Posterior cingulate gyrus (tissue), 11 donors: Measurements from ENCODE around the gene VGF.

Source experiments
- DNase-seq, 10 donors: peaks; one replicate each; pipeline versions ENCODE4 v3.0.0 to v3.0.0-alpha.2; 2020 to 2021; ENCODE audit warnings: mixed read lengths in 3 of 10
- intact Hi-C: fragments of 100-400 bp; cut with DNase I; formaldehyde crosslinking; loops from one replicate; pipeline ENCODE4 v1.15.1; 2023

VGF gene

GRCh38 chr7:101186844-101187428, 21.6 kb upstream of the VGF start:
- intact Hi-C loops = no loop called here

DNA sequence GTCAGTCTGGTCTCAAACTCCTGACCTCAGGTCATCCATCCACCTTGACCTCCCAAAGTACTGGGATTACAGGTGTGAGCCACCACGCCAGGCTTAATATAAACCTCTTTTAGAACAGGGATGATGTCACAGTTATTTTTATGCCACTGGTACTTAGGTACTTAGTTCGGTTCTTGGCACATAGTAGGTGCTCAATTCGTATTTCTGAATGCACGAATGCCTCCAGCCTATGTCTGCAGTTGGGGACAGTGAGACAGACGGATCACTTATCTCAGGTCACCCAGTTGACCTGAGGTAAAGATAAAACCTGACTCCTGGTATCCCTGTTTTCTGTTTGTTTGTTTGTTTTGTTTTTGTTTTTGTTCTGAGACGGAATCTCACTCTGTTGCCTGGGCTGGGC, 20.8 kb upstream of the VGF start:
- DNase-seq = no peak
- intact Hi-C loops = no loop called here

More at GRCh38 chr7:101186844-101187428, 21.6 kb upstream of the VGF start:
- DNase-seq = no peak

- intact Hi-C loops = no loop called here
- no peak for DNase-seq
These were observed 20.0 kb upstream of the VGF start for GRCh38 chr7:101185258-101185839.

GRCh38 chr7:101180130-101180755, 14.9 kb upstream of the VGF start, which contains the start of gene NAT16:
NAT16 (minus strand) TSS chr7:101180293; CDS start chr7:101174807, 5,486 bp downstream.
- intact Hi-C loops = no loop called here

GRCh38 chr7:101179713-101180112, 14.3 kb upstream of the VGF start:
- DNase-seq = no peak
- intact Hi-C loops = no loop called here

More at GRCh38 chr7:101180130-101180755, 14.9 kb upstream of the VGF start, which contains the start of gene NAT16:
- DNase-seq = no peak

DNA sequence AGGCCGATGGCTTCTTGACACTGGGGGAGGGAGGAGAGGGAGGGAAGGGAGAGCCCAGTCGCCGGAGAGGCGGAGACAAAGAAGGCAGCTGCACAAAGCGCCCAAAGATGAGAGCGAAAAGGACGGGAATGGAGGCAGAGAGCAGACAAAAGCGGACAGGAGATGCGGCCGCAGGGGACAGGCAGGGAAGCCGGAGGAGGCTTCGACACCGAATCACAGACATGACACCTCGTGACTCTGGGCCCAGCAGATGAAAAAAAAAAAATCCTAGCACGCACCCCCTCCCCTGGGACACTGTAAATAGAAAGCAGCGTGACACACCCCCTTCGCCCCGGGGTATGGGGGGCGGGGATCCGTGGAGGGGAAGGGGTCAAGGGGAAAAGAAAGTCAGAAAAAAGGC, 13.7 kb upstream of the VGF start:
- intact Hi-C loops = no loop called here
- no peak for DNase-seq

DNA sequence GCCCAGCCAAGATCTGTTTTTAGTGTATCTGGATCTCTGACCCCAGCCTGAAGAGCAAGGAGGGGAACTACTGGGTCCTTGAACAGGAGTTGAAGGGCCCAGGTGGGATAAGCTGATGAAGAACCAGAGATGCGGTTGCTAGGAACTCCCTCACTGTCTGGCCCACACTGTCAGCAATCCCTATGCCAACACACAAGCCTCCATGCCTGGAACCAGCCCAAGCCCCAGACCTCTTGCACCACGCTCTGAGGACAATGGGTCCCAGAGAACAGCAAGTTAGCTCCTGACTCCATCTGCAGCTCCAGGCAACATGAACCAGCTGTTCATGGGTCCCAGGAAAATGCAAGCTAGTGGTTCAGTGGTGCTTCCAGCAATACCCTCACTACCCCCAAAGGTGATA, 12.3 kb upstream of the VGF start:
- no peak for DNase-seq
- intact Hi-C loops = no loop called here

DNA sequence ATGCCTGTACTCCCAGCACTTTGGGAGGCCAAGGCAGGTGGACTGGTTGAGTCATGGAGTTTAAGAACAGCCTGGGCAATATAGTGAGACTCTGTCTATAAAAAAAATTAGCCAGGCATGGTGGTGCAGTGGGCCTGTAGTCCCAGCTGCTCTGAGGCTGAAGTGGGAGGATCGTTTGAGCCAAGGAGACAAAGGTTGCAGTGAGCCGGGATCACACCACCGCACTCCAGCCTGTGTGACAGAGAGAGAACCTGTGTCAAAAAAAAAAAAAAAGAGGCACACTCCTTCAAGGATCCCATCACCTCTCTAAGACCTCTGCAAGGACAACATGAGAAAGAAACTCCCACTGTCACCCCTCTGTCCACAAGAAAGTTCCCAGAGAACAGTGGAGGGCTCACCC, 10.3 kb upstream of the VGF start:
- intact Hi-C loops = no loop called here
- DNase-seq = no peak

DNA sequence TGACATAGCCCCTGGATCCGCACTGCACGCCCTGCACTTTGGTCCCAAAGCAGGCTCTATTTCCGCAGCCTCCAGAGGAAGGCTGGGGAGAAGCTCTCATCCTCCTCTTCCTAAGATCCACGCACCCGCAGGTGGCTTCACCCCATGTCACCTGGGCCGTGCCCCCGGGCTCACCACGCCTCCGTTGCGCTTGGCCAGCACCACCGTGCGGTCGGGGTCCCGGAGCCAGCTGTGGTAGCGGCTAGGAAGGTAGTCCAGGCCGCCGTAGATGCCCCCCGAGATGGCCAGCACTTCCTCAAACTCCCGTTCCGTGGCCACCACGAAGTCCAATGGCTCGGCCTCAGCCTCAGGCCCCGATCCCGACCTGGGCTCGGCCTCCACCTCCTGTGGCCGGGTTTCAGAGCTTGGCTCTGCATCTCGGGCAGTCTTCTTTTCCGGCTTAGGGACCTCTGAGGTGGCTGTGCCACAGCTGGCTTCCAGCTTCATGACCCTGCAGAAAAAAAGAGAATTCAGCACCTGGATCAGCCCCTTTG, 9.0 kb upstream of the VGF start:
- intact Hi-C loops = no loop called here
- DNase-seq = no peak

- DNase-seq = peak in 1 of 10 donors; percentile 15
These were observed 8.4 kb upstream of the VGF start for GRCh38 chr7:101173752-101174244.

DNA sequence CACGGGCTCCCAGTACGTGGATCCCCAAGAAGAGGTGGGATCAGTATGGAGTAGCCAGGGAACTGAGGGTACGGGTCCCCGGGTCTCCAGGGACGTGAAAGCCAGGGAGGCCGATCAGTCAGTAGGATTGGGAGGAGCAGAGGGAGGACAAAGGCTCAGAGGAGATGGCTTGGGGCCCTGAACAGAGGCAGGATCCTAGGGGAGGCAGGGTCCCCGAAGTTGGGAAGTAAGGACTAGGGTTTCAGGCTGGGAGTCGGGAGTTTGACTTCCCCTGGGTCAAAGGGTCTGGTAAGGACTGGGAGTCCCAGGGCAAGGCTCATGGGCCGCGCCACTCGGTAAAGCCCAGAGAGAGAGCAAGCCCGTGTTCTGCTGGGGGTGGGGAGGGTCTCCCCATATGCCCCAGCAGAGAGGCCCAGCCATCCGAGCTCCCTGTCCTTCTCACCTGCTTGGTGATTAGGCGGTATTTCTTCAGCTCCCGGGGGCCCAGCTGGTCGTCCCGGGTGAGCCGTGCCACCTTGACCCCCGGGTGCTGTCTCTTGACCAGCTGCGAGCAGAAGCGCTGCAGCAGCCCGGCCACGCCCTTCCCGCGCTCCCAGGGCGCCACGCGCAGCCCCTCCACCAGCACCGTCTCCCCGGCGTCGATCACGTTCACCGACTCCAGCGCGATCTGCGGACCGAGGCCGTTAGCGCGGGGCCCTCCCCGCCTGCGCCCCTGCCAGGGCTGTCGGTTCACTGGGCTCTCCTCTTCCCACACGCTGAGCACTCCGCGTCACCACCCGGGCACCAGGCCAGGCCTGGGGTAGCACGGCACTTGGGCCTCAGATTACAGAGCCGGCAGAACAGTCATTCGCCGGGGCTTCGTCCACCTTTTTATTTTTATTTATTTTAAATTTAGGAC, 7.7 kb upstream of the VGF start:
- intact Hi-C loops = no loop called here
- DNase-seq = peak in 2 of 10 donors; percentile 37 to 74

More at GRCh38 chr7:101173752-101174244, 8.4 kb upstream of the VGF start:
- intact Hi-C loops = no loop called here

- intact Hi-C loops = no loop called here
- DNase-seq = no peak
These were observed 6.9 kb upstream of the VGF start for GRCh38 chr7:101172005-101172853.

DNA sequence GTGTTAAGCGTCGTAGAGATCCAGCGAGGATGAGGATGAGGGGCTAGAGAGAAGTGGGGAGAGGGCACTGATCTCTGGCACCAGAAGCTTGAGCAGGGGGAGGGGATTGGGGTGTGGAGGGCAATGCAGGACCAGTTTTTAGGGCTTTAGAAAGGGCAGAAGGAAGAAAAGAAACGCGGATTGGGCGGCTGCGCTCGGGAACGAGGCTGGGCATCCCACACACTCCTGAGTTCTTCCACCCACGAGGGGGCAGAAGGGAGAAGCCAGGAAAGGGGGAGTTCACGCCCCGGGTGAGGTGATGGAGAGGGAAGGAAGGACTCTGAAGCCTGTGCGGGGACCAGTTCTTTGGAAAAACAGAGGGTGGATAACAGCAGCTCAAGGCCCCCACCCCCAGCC, 6.1 kb upstream of the VGF start:
- intact Hi-C loops = no loop called here
- peak in 2 of 10 donors; percentile 33 to 48 for DNase-seq

GRCh38 chr7:101170617-101171441, 5.5 kb upstream of the VGF start:
- intact Hi-C loops = no loop called here
- peak in 2 of 10 donors; percentile 35 to 49 for DNase-seq

DNA sequence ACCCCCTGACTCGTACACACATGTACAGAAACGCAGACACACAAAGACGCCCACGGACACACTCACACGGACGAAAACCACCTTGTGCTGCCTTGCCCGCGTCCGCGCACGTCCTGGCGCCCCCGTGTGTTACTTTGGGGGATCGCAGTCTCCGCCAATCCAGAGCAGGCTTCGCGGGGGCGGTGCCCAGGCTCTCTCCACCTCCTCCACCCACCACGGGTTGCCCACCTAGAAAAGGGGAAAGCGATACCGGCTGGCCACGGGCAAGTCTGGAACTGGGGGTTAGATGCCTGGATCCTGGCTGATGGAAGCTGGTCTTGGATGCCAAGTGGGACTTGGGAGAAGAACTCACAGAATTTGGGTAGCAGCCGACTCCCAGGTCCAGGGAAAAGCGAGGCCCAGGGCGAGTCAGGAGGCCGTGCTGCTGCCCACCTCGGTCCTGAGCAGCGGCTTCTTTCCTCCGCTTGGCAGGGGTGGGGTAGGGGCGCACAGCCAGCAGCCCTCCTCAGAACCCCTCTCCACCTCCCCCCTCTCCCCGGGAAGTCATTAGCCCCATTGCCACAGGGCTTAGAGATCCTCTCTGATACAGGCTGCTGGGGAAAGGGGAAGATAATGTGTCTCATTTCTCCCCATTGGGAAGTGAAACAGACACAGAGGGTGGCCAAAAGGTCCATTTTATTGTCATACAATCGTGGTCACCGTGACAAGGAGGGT, 4.6 kb upstream of the VGF start:
- DNase-seq = peak; percentile 52 to 95 (median 78)
- intact Hi-C loops = no loop called here

DNA sequence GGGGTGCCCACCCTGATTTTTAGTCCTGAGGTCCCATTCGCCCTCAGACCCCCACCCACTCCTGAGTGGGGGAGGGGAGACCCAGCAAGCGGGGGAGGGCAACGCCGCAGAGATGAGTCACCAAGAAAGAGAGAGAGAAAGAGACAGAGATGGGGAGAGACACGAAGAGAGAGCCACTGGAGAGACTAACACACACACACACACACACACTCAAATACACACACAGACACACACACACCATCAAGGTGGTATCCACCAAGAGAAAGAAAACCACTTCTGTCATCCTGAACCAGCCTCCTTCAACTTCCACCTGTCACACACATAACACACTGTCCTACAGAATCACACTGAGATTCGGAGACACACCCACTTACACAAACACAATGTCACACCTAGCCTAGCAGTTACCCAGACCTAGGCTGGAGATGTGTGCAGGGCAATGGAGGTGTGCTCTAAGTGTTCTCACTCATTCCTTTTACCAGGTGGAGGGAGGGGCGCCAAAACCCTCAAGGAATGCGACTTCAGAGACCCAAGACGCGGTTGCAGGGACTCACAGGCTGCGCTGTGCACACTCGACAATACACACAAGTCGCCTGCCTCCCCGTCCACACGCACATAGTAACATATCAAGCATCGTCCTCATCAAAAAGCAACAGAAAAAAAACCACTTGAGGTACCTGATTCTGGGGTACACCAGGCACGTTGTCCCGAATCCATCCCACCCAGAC, 3.9 kb upstream of the VGF start:
- DNase-seq = no peak
- intact Hi-C loops = no loop called here

DNA sequence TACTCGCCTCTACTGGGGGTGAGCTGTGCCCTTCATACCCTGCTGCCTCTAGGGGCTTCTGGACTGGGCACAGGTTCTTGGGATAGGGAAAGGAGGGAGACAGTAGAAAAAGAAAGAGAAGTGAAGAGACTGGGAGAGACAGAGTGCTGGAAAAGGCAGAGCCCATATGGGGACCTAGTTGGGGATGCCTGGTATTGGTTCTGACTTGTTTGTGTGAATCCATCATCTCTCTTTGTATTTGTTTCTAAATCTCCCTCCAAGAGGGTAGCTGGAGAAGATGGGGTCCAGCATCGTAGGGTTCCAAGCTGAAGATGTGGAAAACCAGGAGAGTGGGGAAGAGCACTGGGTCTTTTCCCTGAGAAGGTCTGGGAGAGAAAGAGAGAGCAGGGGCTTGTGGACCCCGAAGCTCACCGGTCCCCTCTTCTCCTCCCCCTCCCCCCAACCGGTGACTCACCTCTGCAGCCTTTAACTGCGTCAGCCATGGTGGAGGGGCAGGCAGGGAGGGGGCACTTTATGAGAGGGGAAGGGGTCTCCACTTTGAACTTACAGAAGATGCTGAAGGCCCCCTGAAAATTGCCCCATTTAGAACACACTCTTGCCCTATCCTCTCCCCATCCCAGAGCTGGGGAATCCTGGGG, 3.2 kb upstream of the VGF start:
- intact Hi-C loops = no loop called here
- no peak for DNase-seq
